ENCODE results near the gene HINFP. TPM values are rescaled to one million over a fixed set of nuclear protein-coding genes. Genes with fewer than 3 reads are reported as not detected.
A peak's percentile ranks its signal among the peaks of the same experiment; 100 is the strongest.

Gene HINFP
- total and polyA plus RNA-seq, 9 of the 15 experiments (the other 6 are each of a cell fraction or from before 2014, with no cell fraction given), result 13.8 to 34.1 (median 22.5) TPM

GRCh38 chr11:119087747-119088241 lies 33.6 kb upstream of the HINFP start (continued):
- no peak for TF ChIP-seq ATF2 (CRISPR knock-in tag; IDR thresholded peaks at IDR 0.05)
- TF ChIP-seq ETV1 (tag; conservative IDR thresholded peaks at IDR 0.05; ENCODE audit: low read depth), result peak; percentile 88
- no peak for TF ChIP-seq NR1H2 (CRISPR knock-in tag; IDR thresholded peaks at IDR 0.05)
- TF ChIP-seq IRF9 (tag; IDR thresholded peaks at IDR 0.05), result no peak
- TF ChIP-seq CSDE1 (IDR thresholded peaks at IDR 0.05), result no peak
- peak; percentile 88; the same call in 1 of the 2 replicates for TF ChIP-seq KAT7 (CRISPR knock-in tag; IDR thresholded peaks at IDR 0.05; ENCODE audit: borderline replicate concordance)
- TF ChIP-seq ZNF740 (CRISPR knock-in tag; IDR thresholded peaks at IDR 0.05), result no peak
- no peak for TF ChIP-seq ZNF740 (tag; IDR thresholded peaks at IDR 0.05)
- no peak for TF ChIP-seq PBX2 (CRISPR knock-in tag; IDR thresholded peaks at IDR 0.05; ENCODE audit: low read depth)
- TF ChIP-seq PBX2 (tag; conservative IDR thresholded peaks at IDR 0.05; ENCODE audit: low read depth), result 0 out of 2 replicates have a peak, but pooled peaks have one; percentile 39
- no peak for TF ChIP-seq ARID3A (IDR thresholded peaks at IDR 0.05; ENCODE audit: borderline replicate concordance, low read depth, low read length)
- TF ChIP-seq ZBTB9 (CRISPR knock-in tag; IDR thresholded peaks at IDR 0.05), result peak; percentile 94
- peak; percentile 98 for TF ChIP-seq MYNN (IDR thresholded peaks at IDR 0.05)
- TF ChIP-seq MYNN (CRISPR knock-in tag; IDR thresholded peaks at IDR 0.05), result no peak
- TF ChIP-seq EP300 (IDR thresholded peaks at IDR 0.05; ENCODE audit: low read length), result peak; percentile 99
- peak; percentile 93 to 96 for TF ChIP-seq TRIM24 (IDR thresholded peaks at IDR 0.05)
- TF ChIP-seq ZBTB1 (CRISPR knock-in tag; IDR thresholded peaks at IDR 0.05; ENCODE audit: borderline replicate concordance, low read depth), result 0 out of 2 replicates have a peak, but pooled peaks have one; percentile 17
- TF ChIP-seq LEF1 (IDR thresholded peaks at IDR 0.05), result peak; percentile 86
- TF ChIP-seq ZBTB17 (CRISPR knock-in tag; IDR thresholded peaks at IDR 0.05), result peak; percentile 71; the same call in 1 of the 2 replicates
- TF ChIP-seq NCOA4 (IDR thresholded peaks at IDR 0.05; ENCODE audit: partially characterized antibody), result peak; percentile 45
- TF ChIP-seq DIDO1 (tag; IDR thresholded peaks at IDR 0.05; ENCODE audit: low read depth), result no peak
